Inflammatory macrophage (primary cell): ENCODE data around the gene ZFP36.
"Not testable (repeated sequence)": the region's sequence is repeated elsewhere in the genome, so short reads cannot be mapped to it uniquely, and the experiment has no call there.

ENCODE experiments used
- DNase-seq, 2 donors: peaks; one replicate each; pipeline ENCODE4 v3.0.0-alpha.2; 2020 to 2022

Gene ZFP36

GRCh38 chr19:39446365-39447084 is 39.9 kb downstream of the ZFP36 start:
- DNase-seq, result no peak

- peak; percentile 50 to 52 for DNase-seq
Observed at GRCh38 chr19:39448271-39448670, 41.6 kb downstream of the ZFP36 start.

GRCh38 chr19:39449116-39449797 is 42.6 kb downstream of the ZFP36 start:
- no peak for DNase-seq

GRCh38 chr19:39451257-39451656 is 44.6 kb downstream of the ZFP36 start:
- DNase-seq, result not testable (repeated sequence)
